Activated naive CD4-positive, alpha-beta T cell treated with anti-CD3 and anti-CD28 coated beads, Interleukin-2, amount 50 U/mL, for 72 hours (primary cell): ENCODE data around the gene RALGAPB. TPM values are rescaled to one million over a fixed set of nuclear protein-coding genes. Genes with fewer than 3 reads are reported as not detected.
A peak's percentile ranks its signal among the peaks of the same experiment; 100 is the strongest.
"Not testable (repeated sequence)": the region's sequence is repeated elsewhere in the genome, so short reads cannot be mapped to it uniquely, and the experiment has no call there.

ENCODE experiments used
- ATAC-seq, 2 donors: fragments of 150-1000 bp; cut with Tn5 transposase; 2 replicates each; pipeline ENCODE4 v1.10.0; 2021; ENCODE audit warnings: mild to moderate bottlenecking in 2 of 2, moderate library complexity in 2 of 2
- DNase-seq, 2 donors: peaks; one replicate each; pipeline ENCODE4 v3.0.0; 2021 to 2022; ENCODE audit warnings: low spot score in 2 of 2
- H3K27ac Mint-ChIP-seq, 2 donors: one replicate each; pipeline ENCODE4 v1.8.0; 2022; ENCODE audit warnings: mild to moderate bottlenecking in 2 of 2, mixed read lengths in 2 of 2
- H3K36me3 Mint-ChIP-seq, 2 donors: one replicate each; pipeline ENCODE4 v1.8.0; 2022; ENCODE audit warnings: mixed read lengths in 2 of 2
- H3K9me3 Mint-ChIP-seq, 2 donors: one replicate each; pipeline ENCODE4 v1.8.0; 2022; ENCODE audit warnings: mixed read lengths in 2 of 2
- total RNA-seq, 2 donors: library from RNA; stranded (reverse); gene quantifications; one replicate each; pipeline ENCODE4 v1.2.3, GENCODE V29; 2022

RALGAPB gene
- total RNA-seq, 2 donors from 2014 or later: 27.0 to 32.4 TPM

DNA sequence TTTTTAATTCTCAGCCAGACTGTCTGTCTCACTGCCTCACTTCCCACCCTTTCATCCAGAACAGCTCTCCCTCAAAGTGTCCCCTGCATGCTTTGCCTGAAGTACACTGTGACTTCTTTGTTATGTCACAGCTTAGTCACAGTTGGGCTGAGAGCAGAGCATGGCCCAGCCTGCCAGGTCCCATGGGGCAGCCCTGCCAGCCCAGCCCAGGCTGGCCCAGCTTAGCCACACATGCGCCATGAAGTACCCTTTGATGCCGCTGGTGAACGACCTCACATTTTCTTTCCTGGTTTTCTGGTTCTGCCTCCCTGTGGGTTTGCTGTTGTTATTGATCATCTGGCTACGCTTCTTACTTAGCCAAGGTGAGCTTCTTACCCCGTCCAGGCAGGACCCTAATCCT is 108.4 kb downstream of the RALGAPB start, which contains the start of gene ADIG:
ADIG (plus strand) TSS at position 185 of the 400 bp plus-strand sequence; CDS start at position 239, 54 bp downstream.
- Mint-ChIP-seq H3K9me3 (no peaks in the 10 kb centered on the region), H3K27ac (peak within 1 kb of the TSS; percentile 31 to 78), H3K36me3 (no peaks in the 10 kb centered on the region)
- DNase-seq (no peak), ATAC-seq (no peak)

- H3K36me3 Mint-ChIP-seq: no peaks in the 10 kb centered on the region
- DNase-seq: no peak
- H3K9me3 Mint-ChIP-seq: no peaks in the 10 kb centered on the region
- no peak for ATAC-seq
- H3K27ac Mint-ChIP-seq: no peak overlapping the region
Observed at GRCh38 chr20:38581830-38582358, 109.3 kb downstream of the RALGAPB start.

DNA sequence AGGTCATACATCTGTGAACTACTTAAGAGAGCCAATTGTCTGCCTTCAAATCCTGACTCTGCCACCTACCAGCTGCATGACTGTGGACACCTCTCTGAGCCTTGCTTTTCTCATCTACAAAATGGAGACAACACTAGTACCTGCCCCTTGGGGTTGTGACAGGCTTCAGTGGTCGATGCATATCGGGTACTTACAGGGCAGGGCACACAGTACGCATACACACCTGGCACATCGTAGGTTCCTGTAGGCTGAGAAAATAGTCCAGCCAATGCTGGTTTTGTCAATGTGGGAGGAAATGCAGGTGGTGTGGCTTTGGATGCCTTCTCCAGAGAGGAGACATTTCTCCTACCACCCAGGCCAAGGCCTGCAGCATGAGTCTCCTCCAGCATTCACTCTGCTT is 110.7 kb downstream of the RALGAPB start:
- H3K9me3 Mint-ChIP-seq: no peaks in the 10 kb centered on the region
- no peak for DNase-seq

GRCh38 chr20:38584099-38584763 is 111.6 kb downstream of the RALGAPB start:
- H3K27ac Mint-ChIP-seq: no peak overlapping the region
- no peaks in the 10 kb centered on the region for H3K36me3 Mint-ChIP-seq
- DNase-seq (no peak), ATAC-seq (no peak)
- no peaks in the 10 kb centered on the region for H3K9me3 Mint-ChIP-seq

More for the DNA sequence above, 110.7 kb downstream of the RALGAPB start:
- ATAC-seq: no peak
- no peaks in the 10 kb centered on the region for H3K36me3 Mint-ChIP-seq
- no peak overlapping the region for H3K27ac Mint-ChIP-seq

DNA sequence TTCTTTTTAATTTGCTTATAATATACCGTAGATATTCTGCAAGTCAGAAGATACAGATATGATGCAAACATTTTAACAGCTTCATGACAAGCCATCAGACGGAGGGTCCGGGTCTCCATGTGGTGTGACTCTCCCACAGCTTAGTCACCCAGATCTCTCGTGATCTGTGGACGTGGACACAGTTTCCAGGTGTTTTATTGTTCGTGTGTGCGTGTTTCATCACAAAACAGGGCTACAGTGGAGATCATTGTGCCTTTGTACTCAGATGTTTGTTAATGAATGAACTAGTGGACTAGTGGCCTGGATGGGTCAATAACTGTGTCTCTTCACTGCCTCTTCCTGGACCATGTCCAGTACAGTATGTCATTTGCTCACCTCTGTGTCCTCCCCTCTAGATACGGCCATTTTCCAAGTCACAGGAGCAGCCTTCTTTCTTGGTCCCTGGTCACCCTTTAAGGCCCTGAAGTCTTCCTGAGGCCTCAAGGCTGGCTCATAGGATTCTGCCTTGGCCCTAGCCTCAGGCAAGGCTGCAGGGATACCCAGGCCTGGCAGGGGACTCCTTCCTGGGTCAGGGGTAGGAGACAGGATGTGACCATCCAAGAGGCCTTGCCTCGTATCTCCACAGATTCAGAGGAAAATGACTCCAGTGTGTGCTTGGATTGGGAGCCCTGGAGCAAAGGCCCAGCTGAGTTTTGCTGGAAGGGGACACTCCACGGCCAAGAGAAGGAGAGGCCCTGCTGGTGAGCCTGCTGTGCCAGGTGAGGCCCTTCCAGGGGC is 112.9 kb downstream of the RALGAPB start:
- Mint-ChIP-seq H3K9me3 (no peaks in the 10 kb centered on the region), H3K27ac (no peak overlapping the region), H3K36me3 (no peaks in the 10 kb centered on the region)
- DNase-seq (no peak), ATAC-seq (no peak)

- no peak for DNase-seq
- ATAC-seq: no peak
- no peak overlapping the region for H3K27ac Mint-ChIP-seq
- no peaks in the 10 kb centered on the region for H3K9me3 Mint-ChIP-seq
- H3K36me3 Mint-ChIP-seq: no peaks in the 10 kb centered on the region
Observed at GRCh38 chr20:38586181-38586525, 113.5 kb downstream of the RALGAPB start.

GRCh38 chr20:38588303-38588702 is 115.7 kb downstream of the RALGAPB start:
- Mint-ChIP-seq H3K27ac (no peak overlapping the region), H3K36me3 (no peaks in the 10 kb centered on the region), H3K9me3 (no peaks in the 10 kb centered on the region)
- ATAC-seq: no peak
- no peak for DNase-seq

- H3K27ac Mint-ChIP-seq: no peak overlapping the region
Observed at GRCh38 chr20:38589351-38589750, 116.7 kb downstream of the RALGAPB start.

DNA sequence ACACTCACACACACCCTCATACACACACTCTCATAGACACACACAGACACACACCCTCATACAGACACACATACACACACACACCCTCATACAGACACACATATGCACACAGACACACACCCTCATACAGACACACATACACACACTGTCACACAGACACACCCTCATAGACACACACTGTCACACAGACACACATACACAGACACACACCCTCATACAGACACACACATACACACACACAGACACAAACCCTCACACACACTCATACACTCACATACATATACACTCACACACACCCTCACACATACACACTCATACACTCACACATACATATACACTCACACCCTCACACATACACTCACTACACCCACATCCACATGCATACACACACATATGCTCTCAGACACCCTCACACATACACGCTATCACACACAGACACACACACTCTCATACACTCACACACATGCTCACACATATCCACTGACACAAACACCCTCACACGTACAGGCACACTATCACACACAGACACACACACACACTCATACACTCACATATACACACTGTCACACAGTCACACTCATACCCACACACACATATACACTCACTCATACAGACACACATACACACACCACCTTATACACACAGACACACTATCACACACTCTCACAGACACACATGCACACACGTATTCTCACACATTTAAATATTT is 117.5 kb downstream of the RALGAPB start:
- ATAC-seq (no peak), DNase-seq (no peak)
- Mint-ChIP-seq H3K27ac (no peak overlapping the region), H3K9me3 (no peaks in the 10 kb centered on the region), H3K36me3 (no peaks in the 10 kb centered on the region)

More at GRCh38 chr20:38589351-38589750, 116.7 kb downstream of the RALGAPB start:
- no peaks in the 10 kb centered on the region for H3K36me3 Mint-ChIP-seq
- H3K9me3 Mint-ChIP-seq: no peaks in the 10 kb centered on the region
- DNase-seq: no peak
- no peak for ATAC-seq

DNA sequence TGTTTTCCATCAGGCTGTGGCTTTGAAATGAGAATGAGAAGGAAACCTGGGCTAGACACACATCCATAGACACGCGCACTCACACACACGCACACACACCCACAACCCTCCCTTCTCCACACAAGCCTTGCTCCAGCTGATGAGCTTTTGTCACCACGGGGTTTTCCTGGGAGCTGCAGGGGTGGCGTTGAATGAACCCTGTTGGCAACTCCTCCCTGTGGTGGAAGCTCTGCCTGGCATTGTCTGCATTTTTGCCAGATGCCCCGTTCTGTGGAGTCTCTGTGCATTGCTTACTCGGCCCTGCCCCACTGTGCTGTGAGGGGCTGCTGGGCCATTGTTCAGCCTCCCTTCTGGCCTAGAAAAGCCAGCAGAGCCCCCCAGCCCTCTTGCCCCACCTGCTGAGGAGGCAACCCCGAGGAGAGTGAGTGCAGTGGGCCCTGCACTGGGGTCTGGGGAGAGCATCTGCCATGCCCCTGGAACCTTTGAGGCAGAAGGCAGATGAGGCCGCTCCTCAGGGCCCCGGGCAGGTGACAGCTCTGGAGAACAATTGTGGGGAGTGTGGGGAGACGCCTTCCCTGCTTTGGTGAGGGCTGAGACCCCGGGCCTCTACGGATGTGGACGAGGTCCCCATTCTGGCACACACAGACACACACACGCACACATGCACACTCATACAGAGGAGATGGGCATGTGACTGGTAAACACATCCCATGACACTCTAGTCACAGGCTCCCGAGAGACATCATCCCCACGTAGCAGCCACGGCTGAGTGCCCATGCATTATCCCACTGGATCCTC is 118.2 kb downstream of the RALGAPB start:
- H3K9me3 Mint-ChIP-seq: no peaks in the 10 kb centered on the region
- H3K36me3 Mint-ChIP-seq: no peaks in the 10 kb centered on the region
- DNase-seq (no peak), ATAC-seq (no peak)
- H3K27ac Mint-ChIP-seq: no peak overlapping the region

DNA sequence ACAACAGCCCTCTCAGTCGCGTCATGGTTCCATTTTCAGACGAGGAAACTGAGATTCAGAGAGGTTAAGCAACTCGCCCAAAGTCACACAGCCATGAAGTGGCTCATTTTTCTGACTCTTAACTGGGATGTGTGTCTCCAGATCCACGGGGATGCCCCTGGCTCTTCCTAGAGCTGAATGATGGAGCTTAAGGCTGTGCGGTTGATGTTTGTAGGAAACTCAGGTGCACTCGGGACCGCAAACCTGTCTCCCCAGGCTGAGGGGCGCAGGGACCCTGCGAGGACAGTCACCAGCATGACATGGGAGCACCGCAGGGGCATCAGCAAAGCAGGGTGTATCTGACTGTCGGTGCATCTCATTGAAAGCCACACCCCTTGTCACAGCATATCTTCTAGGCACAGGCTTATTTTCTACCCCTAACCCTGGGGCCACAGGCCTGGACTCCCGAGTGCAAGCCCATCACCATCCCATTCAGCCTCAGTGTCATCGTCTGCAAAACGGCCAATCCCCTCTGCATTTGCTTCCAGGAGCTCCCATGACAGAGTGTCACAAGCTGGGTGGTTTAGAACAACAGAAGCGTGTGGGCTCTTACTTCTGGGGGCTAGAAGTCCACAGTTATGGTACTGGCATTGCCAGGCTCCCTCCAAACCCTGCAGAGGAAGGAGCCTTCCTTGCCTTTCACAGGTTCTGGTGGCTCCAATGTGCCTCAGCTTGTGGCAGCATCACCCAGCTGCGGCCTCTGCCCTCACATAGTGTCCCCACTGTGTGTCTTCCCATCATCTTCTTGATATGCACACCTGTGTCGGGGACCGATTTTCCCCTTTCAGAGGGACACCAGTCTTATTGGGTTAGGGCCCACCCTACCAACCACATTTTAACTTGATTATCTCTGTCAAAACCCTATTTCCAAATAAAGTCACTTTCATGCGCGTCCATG is 119.1 kb downstream of the RALGAPB start:
- DNase-seq (no peak), ATAC-seq (no peak)
- H3K27ac Mint-ChIP-seq: no peak overlapping the region
- no peaks in the 10 kb centered on the region for H3K36me3 Mint-ChIP-seq
- H3K9me3 Mint-ChIP-seq: no peaks in the 10 kb centered on the region

DNA sequence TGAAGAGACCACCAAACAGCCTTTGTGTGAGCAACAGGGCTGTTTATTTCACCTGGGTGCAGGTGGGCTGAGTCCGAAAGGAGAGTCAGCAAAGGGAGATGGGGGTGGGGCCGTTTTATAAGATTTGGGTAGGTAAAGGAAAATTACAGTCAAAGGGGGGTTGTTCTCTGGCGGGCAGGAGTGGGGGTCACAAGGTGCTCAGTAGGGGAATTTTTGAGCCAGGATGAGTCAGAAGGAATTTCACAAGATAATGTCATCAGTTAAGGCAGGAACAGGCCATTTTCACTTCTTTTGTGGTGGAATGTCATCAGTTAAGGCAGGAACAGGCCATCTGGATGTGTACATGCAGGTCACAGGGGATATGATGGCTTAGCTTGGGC is 119.8 kb downstream of the RALGAPB start:
- not testable (repeated sequence) for H3K27ac Mint-ChIP-seq, H3K36me3 Mint-ChIP-seq, H3K9me3 Mint-ChIP-seq, ATAC-seq, DNase-seq

- H3K36me3 Mint-ChIP-seq, ATAC-seq, H3K9me3 Mint-ChIP-seq, H3K27ac Mint-ChIP-seq, DNase-seq: not testable (repeated sequence)
Observed at GRCh38 chr20:38594281-38594680, 121.6 kb downstream of the RALGAPB start.

DNA sequence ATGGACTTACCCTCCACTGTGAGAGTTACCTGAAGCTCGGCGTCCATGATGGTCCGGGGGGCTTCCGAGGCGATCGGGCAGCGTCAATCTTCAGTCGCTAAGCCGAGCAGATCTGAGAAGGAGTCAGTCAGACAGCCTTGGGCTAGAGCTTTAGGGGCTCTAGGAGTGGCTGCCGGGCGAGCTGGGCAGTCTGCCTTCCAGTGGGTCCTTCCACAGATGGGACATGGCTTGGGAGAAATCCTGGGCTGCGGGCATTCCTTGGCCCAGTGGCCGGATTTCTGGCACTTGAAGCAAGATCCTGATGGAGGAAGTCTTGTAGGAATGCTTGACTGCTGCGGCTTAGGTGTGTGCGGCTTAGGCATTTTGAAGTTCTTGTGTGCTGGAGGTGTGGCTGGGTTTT is 123.2 kb downstream of the RALGAPB start:
- H3K27ac Mint-ChIP-seq: not testable (repeated sequence)

GRCh38 chr20:38599410-38599882 is 126.8 kb downstream of the RALGAPB start:
- no peak for DNase-seq
- Mint-ChIP-seq H3K27ac (no peak overlapping the region), H3K9me3 (no peaks in the 10 kb centered on the region), H3K36me3 (no peaks in the 10 kb centered on the region)
- ATAC-seq: no peak

More for the DNA sequence above, 123.2 kb downstream of the RALGAPB start:
- not testable (repeated sequence) for H3K36me3 Mint-ChIP-seq, DNase-seq, ATAC-seq, H3K9me3 Mint-ChIP-seq
